H1 (cell line): ENCODE measurements around the gene DNAL1. TPM values are rescaled to one million over a fixed set of nuclear protein-coding genes. Genes with fewer than 3 reads are reported as not detected.

Experiments used
- CTCF ChIA-PET: fragments of 300-600 bp; sonication (Branson Sonifier 250); formaldehyde crosslinking; loops from one replicate; lab custom pipeline; 2021; ENCODE audit not compliant: partially characterized antibody; lab: Charles Lee
- POLR2A ChIA-PET: fragments of 300-600 bp; sonication (Branson Sonifier 250); formaldehyde crosslinking; loops from one replicate; lab custom pipeline; 2021; ENCODE audit warnings: inconsistent platforms; ENCODE audit not compliant: partially characterized antibody; lab: Charles Lee
- DNase-seq, 2 experiments: peaks; one replicate each; pipeline versions ENCODE4 v3.0.0 to v3.0.0-alpha.2; 2010 to 2022; ENCODE audit warnings: low spot score in 2 of 2, low read depth in 1 of 2, mixed read lengths in 1 of 2
- FAIRE-seq: peaks from 2 replicates; lab custom pipeline; 2011; peaks lifted over from hg19 to GRCh38; lab: Jason Lieb, UNC
- H2AFZ ChIP-seq: 2 replicates; pipeline ENCODE4 v1.8.1; 2012; ENCODE audit warnings: low read length, inconsistent platforms
- H2AK5ac ChIP-seq: 2 replicates; pipeline ENCODE4 v1.6.1; 2013; ENCODE audit warnings: low read depth, low read length
- H2BK120ac ChIP-seq: replicated peaks from 2 replicates; pipeline ENCODE3; 2013; ENCODE audit warnings: low read depth, low read length, inconsistent platforms
- H2BK12ac ChIP-seq: 2 replicates; pipeline ENCODE4 v1.6.1; 2013; ENCODE audit warnings: low read depth, low read length
- H2BK15ac ChIP-seq: 2 replicates; pipeline ENCODE4 v1.6.1; 2013; ENCODE audit warnings: low read length
- H2BK20ac ChIP-seq: 2 replicates; pipeline ENCODE4 v1.6.1; 2013; ENCODE audit warnings: low read length
- H2BK5ac ChIP-seq: 2 replicates; pipeline ENCODE4 v1.6.1; 2013; ENCODE audit warnings: low read depth, low read length
- H3K14ac ChIP-seq: 2 replicates; pipeline ENCODE4 v1.6.1; 2013; ENCODE audit warnings: inconsistent platforms; ENCODE audit not compliant: insufficient read length
- H3K18ac ChIP-seq: 2 replicates; pipeline ENCODE4 v1.6.1; 2013; ENCODE audit warnings: low read length; ENCODE audit errors: extremely low read depth
- H3K23ac ChIP-seq: 2 replicates; pipeline ENCODE4 v1.6.1; 2013; ENCODE audit warnings: inconsistent platforms; ENCODE audit not compliant: insufficient read length
- H3K23me2 ChIP-seq: 2 replicates; pipeline ENCODE4 v1.6.1; 2013; ENCODE audit warnings: low read depth, low read length
- H3K27ac ChIP-seq: 2 replicates; pipeline ENCODE4 v1.6.1; 2011; ENCODE audit warnings: low read depth, low read length, inconsistent platforms
- H3K27me3 ChIP-seq, 4 experiments: replicated peaks in 1 of 4; 1 replicate in 1 of 4; 2 replicates in 3 of 4; pipeline versions ENCODE4 v1.6.1 to v1.8.1; 2011 to 2013; ENCODE audit warnings: low read length in 3 of 4, mild to moderate bottlenecking in 3 of 4, inconsistent platforms in 2 of 4, mixed read lengths in 2 of 4, moderate library complexity in 1 of 4; ENCODE audit not compliant: control insufficient read depth in 3 of 4, insufficient read depth in 3 of 4; ENCODE audit errors: extremely low read depth in 1 of 4
- H3K36me3 ChIP-seq, 4 experiments: 2 replicates each; pipeline versions ENCODE4 v1.6.1 to v1.8.1; 2011 to 2013; ENCODE audit warnings: mild to moderate bottlenecking in 4 of 4, low read length in 3 of 4, moderate library complexity in 2 of 4, control low read depth in 1 of 4, inconsistent platforms in 1 of 4; ENCODE audit not compliant: insufficient read depth in 4 of 4, control insufficient read depth in 2 of 4
- H3K4ac ChIP-seq: replicated peaks from 2 replicates; pipeline ENCODE3; 2013; ENCODE audit warnings: low read length, low read depth, mixed read lengths, inconsistent platforms; ENCODE audit not compliant: insufficient read length
- H3K4me1 ChIP-seq, 4 experiments: replicated peaks in 1 of 4; 1 replicate in 1 of 4; 2 replicates in 3 of 4; pipeline versions ENCODE4 v1.6.1 to v1.8.1; 2011 to 2013; ENCODE audit warnings: low read length in 3 of 4, inconsistent platforms in 2 of 4, mixed read lengths in 1 of 4; ENCODE audit not compliant: insufficient read depth in 4 of 4, control insufficient read depth in 3 of 4
- H3K4me2 ChIP-seq, 2 experiments: 2 replicates each; pipeline versions ENCODE4 v1.6.1 to v1.8.1; 2011 to 2013; ENCODE audit warnings: low read depth in 2 of 2, low read length in 2 of 2, control low read depth in 1 of 2, inconsistent platforms in 1 of 2, mild to moderate bottlenecking in 1 of 2; ENCODE audit not compliant: insufficient read depth in 1 of 2
- H3K4me3 ChIP-seq, 4 experiments: fragments of 200-600, 300-600 bp in 1 of 4; sonication (generic), shearing (Covaris generic), sonication (Bioruptor Twin) in 1 of 4; 2 replicates each; pipeline versions ENCODE4 v1.5.1 to v1.8.1; 2011 to 2016; ENCODE audit warnings: low read length in 4 of 4, low read depth in 3 of 4, control low read depth in 2 of 4, inconsistent platforms in 2 of 4, mild to moderate bottlenecking in 2 of 4, mixed read lengths in 1 of 4, moderate library complexity in 1 of 4; ENCODE audit not compliant: insufficient read depth in 2 of 4; ENCODE audit errors: extremely low read depth in 1 of 4
- H3K56ac ChIP-seq: replicated peaks from 2 replicates; pipeline ENCODE3; 2013; ENCODE audit warnings: low read depth, mild to moderate bottlenecking, mixed read lengths, low read length, inconsistent platforms; ENCODE audit not compliant: insufficient read length
- H3K79me1 ChIP-seq: 2 replicates; pipeline ENCODE4 v1.6.1; 2013; ENCODE audit warnings: low read depth, low read length, control low read depth
- H3K79me2 ChIP-seq, 2 experiments: 2 replicates each; pipeline versions ENCODE4 v1.6.1 to v1.8.1; 2012 to 2013; ENCODE audit warnings: low read length in 2 of 2, mild to moderate bottlenecking in 2 of 2, inconsistent platforms in 1 of 2; ENCODE audit not compliant: insufficient read depth in 2 of 2, control insufficient read depth in 1 of 2
- H3K9ac ChIP-seq, 4 experiments: replicated peaks in 1 of 4; 1 replicate in 1 of 4; 2 replicates in 3 of 4; pipeline versions ENCODE4 v1.6.1 to v1.8.1; 2011 to 2013; ENCODE audit warnings: low read depth in 3 of 4, low read length in 3 of 4, control low read depth in 2 of 4, mild to moderate bottlenecking in 2 of 4, moderate library complexity in 2 of 4, inconsistent platforms in 1 of 4; ENCODE audit errors: extremely low read depth in 1 of 4
- H3K9me3 ChIP-seq, 2 experiments: 2 replicates each; pipeline versions ENCODE4 v1.6.1 to v1.8.1; 2012 to 2013; ENCODE audit warnings: mild to moderate bottlenecking in 2 of 2, moderate library complexity in 2 of 2, control low read depth in 1 of 2, inconsistent platforms in 1 of 2, low read depth in 1 of 2, low read length in 1 of 2, mixed read lengths in 1 of 2; ENCODE audit not compliant: insufficient read depth in 2 of 2
- H4K20me1 ChIP-seq, 2 experiments: replicated peaks in 1 of 2; 2 replicates each; pipeline versions ENCODE3 to v1.8.1; 2011 to 2013; ENCODE audit warnings: inconsistent platforms in 2 of 2, low read length in 2 of 2, mild to moderate bottlenecking in 1 of 2; ENCODE audit not compliant: insufficient read depth in 2 of 2, control insufficient read depth in 1 of 2
- H4K5ac ChIP-seq: 2 replicates; pipeline ENCODE4 v1.6.1; 2013; ENCODE audit warnings: low read length, low read depth, mixed read lengths, inconsistent platforms; ENCODE audit not compliant: insufficient read length
- H4K8ac ChIP-seq: 2 replicates; pipeline ENCODE4 v1.8.0; 2013; ENCODE audit warnings: mild to moderate bottlenecking, moderate library complexity, low read length, inconsistent platforms; ENCODE audit not compliant: insufficient read depth; ENCODE audit errors: extremely low read depth
- H4K91ac ChIP-seq: replicated peaks from 2 replicates; pipeline ENCODE3; 2013; ENCODE audit warnings: low read length, mixed read lengths, inconsistent platforms; ENCODE audit not compliant: insufficient read length
- CEBPB ChIP-seq: IDR thresholded peaks from 2 replicates; pipeline ENCODE4 v1.6.1; 2012; ENCODE audit warnings: low read depth, low read length
- NRF1 ChIP-seq: IDR thresholded peaks from 2 replicates; pipeline ENCODE4 v1.6.1; 2011; ENCODE audit warnings: mild to moderate bottlenecking, low read depth, low read length, improper control_type of control experiment
- POLR2A ChIP-seq, 2 experiments: IDR thresholded peaks; 1 replicate in 1 of 2; 2 replicates in 1 of 2; pipeline ENCODE4 v1.6.1; 2011; ENCODE audit warnings: low read depth in 2 of 2, low read length in 2 of 2, mild to moderate bottlenecking in 2 of 2; ENCODE audit errors: control extremely low read depth in 1 of 2
- WGBS, 2 experiments: shearing (Covaris generic) in 1 of 2; methylation state at CpG; one replicate each; pipeline versions ENCODE4 v1.1.6 to v1.1.7; 2013 to 2015; ENCODE audit warnings: low lambda C conversion rate in 2 of 2, mixed read lengths in 2 of 2, inconsistent platforms in 1 of 2, low coverage in 1 of 2, missing lambda C conversion rate in 1 of 2; ENCODE audit not compliant: insufficient replicate concordance in 2 of 2, insufficient coverage in 1 of 2, insufficient read length in 1 of 2; ENCODE audit errors: extremely low coverage in 1 of 2, missing lambda C conversion rate in 1 of 2; 5-methylcytosine and 5-hydroxymethylcytosine counted together
- polyA plus RNA-seq, 7 experiments: library from polyadenylated mRNA; depleted of rRNA in 3 of 7; stranded (reverse) in 5 of 7; unstranded in 2 of 7; fragments of >200 nt in 5 of 7; fragments of 200-250 nt in 2 of 7; gene quantifications; 1 replicate in 5 of 7; 2 replicates in 1 of 7; 4 replicates in 1 of 7; pipeline versions ENCODE4 v1.2.1 to v1.2.3, GENCODE V29; 2011 to 2013; ENCODE audit warnings: missing spikeins in 2 of 7, mixed read lengths in 2 of 7
- total RNA-seq: library from RNA; stranded (reverse); fragmentation: NEBNext Ultra II Directional; extraction: Animal tissue kit (Norgen Biotek cat#: 25700); gene quantifications from 2 replicates; pipeline ENCODE4 v1.2.1, GENCODE V29; 2021

DNAL1 gene
- total and polyA plus RNA-seq, 2 of the 8 experiments (the other 6 are each of a cell fraction or from before 2014, with no cell fraction given): 2.8 to 16.8 TPM

GRCh38 chr14:73695997-73696396, 51.2 kb downstream of the DNAL1 start:
- WGBS, 2 experiments: 86% methylated on average over 2 of the region's 2 CpGs; no CpG with 5 or more reads in 1 of the 2 experiments
- TF ChIP-seq CEBPB (no peak), NRF1 (no peak), POLR2A (IDR thresholded peaks at IDR 0.05; ENCODE audit: control extremely low read depth in 1 of 2, low read depth in 2 of 2, low read length in 2 of 2) (no peak)

More at GRCh38 chr14:73695997-73696396, 51.2 kb downstream of the DNAL1 start:
- DNase-seq (no peak), FAIRE-seq (no peak)
- Histone ChIP-seq H2BK5ac (no peak overlapping the region), H2AK5ac (no peak overlapping the region), H3K4me2 (no peak overlapping the region), H3K23me2 (no peaks in the 10 kb centered on the region), H3K9ac (no peak overlapping the region), H3K23ac (no peak overlapping the region), H2BK15ac (no peak overlapping the region), H2BK20ac (no peak overlapping the region), H4K8ac (no peak overlapping the region), H3K36me3 (no peaks in the 10 kb centered on the region), H3K27ac (no peak overlapping the region), H3K56ac (no peak overlapping the region), H4K5ac (no peak overlapping the region), H3K4me1 (no peaks in the 10 kb centered on the region), H4K91ac (no peak overlapping the region), H3K27me3 (no peaks in the 10 kb centered on the region), H3K4ac (no peak overlapping the region), H3K4me3 (no peak overlapping the region), H3K18ac (no peak overlapping the region), H2AFZ (no peak overlapping the region), H3K9me3 (no peaks in the 10 kb centered on the region), H3K79me1 (no peaks in the 10 kb centered on the region), H2BK12ac (no peak overlapping the region), H4K20me1 (no peaks in the 10 kb centered on the region), H3K14ac (no peak overlapping the region), H3K79me2 (no peaks in the 10 kb centered on the region), H2BK120ac (no peak overlapping the region)
- POLR2A ChIA-PET: no interaction called here
- CTCF ChIA-PET: no interaction called here
